ENCODE results near the gene KIF16B.

GRCh38 chr20:16427571-16427970, 145.7 kb downstream of the KIF16B start:
- TF ChIP-seq CTCF (conservative IDR thresholded peaks at IDR 0.05; ENCODE audit: low read depth in 2 of 2) (no peak), ZNF114 (CRISPR knock-in tag; IDR thresholded peaks at IDR 0.05) (no peak), REST (IDR thresholded peaks at IDR 0.05; ENCODE audit: unreplicated experiment) (no peak), EZH2phosphoT487 (IDR thresholded peaks at IDR 0.05; ENCODE audit: unreplicated experiment) (no peak), POLR2AphosphoS5 (IDR thresholded peaks at IDR 0.05; ENCODE audit: low read depth) (no peak), CREB1 (CRISPR knock-in tag; IDR thresholded peaks at IDR 0.05; ENCODE audit: low read depth) (no peak)

Data from GM23338 (cell line).